Measurements from ENCODE around the gene IARS2. TPM values are rescaled to one million over a fixed set of nuclear protein-coding genes. Genes with fewer than 3 reads are reported as not detected.
A peak's percentile ranks its signal among the peaks of the same experiment; 100 is the strongest.
"Not testable (repeated sequence)": the region's sequence is repeated elsewhere in the genome, so short reads cannot be mapped to it uniquely, and the experiment has no call there.

IARS2 gene
- total and polyA plus RNA-seq, 5 experiments from 2014 or later: 44.5 to 70.3 (median 51.7) TPM

DNA sequence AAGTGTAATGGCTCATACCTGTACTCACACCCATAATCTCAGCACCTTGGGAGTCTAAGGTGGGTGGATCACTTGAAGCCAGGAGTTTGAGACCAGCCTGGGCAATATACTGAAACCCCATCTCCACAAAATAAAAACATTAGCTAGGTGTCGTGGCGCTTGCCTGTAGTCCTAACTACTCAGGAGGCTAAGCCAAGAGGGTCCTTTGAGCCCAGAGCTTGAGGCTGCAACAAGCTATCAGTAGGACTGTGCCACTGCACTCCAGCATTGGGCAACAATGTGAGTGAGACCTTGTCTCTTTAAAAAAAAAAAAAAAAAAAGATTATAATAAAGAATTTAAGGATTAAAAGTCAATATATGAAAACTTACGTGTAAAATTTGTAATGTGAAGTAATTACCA is 16.0 kb upstream of the IARS2 start:
- no peak for ATAC-seq
- Mint-ChIP-seq H3K36me3 (peaks cover 0 to 55% (median 19%) of the 10 kb centered on the region in 3 donors), H3K27me3 (no peaks in the 10 kb centered on the region), H3K4me3 (no peak overlapping the region), H3K27ac (no peak overlapping the region), H3K4me1 (peaks cover 0 to 2% (median 0%) of the 10 kb centered on the region in 4 donors), H3K9me3 (no peaks in the 10 kb centered on the region)
- POLR2A ChIA-PET: interaction anchor here (0.7 kb wide), 1 partner anchor 9 kb away, joined by 7 read pairs; no protein-coding TSS in a partner anchor
- DNase-seq: no peak

DNA sequence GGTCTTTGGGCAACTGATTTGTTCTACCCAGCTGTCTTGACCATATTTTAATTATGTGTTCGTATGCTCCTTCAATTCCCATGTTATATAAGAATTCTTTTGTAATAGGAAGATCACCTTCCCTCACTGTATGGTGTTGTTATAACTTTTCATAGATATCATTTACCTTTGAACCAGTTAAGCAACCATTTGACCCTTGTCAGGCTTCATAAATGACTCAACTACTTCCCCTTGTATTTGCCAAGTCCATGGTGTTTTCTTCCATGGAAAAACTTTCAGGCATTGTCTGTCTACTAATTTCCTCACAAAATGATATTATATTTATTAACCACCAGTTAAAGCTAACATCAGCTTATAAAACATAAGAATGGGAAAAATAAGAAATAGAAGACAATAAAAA is 9.5 kb upstream of the IARS2 start:
- DNase-seq: no peak
- H3K4me3 Mint-ChIP-seq: no peak overlapping the region
- POLR2A ChIA-PET: no interaction called here
- no peaks in the 10 kb centered on the region for H3K9me3 Mint-ChIP-seq
- peaks cover 0 to 21% (median 12%) of the 10 kb centered on the region in 3 donors for H3K36me3 Mint-ChIP-seq
- no peaks in the 10 kb centered on the region for H3K27me3 Mint-ChIP-seq
- no peak overlapping the region for H3K27ac Mint-ChIP-seq
- H3K4me1 Mint-ChIP-seq: peaks cover under 1 to 21% (median 16%) of the 10 kb centered on the region in 4 donors
- ATAC-seq: no peak

DNA sequence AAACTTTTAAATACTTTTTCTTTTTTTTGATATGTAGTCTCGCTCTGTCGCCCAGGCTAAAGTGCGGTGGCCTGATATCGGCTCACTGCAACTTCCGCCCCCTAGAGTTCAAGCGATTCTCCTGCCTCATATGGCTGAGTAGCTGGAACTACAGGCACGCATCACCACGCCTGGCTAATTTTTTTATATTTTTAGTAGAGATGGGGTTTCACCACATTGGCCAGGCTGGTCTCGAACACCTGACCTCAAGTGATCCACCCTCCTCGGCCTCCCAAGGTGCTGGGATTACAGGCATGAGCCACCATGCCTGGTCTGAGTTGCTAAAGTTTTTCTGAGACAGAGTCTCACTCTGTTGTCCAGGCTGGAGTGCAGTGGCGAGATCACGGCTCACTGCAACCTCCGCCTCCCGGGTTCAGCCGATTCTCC is 7.7 kb upstream of the IARS2 start:
- ATAC-seq, H3K9me3 Mint-ChIP-seq, DNase-seq, H3K27ac Mint-ChIP-seq, H3K4me3 Mint-ChIP-seq, POLR2A ChIA-PET, H3K27me3 Mint-ChIP-seq: not testable (repeated sequence)
- H3K36me3 Mint-ChIP-seq: peaks cover 0 to 17% (median 7%) of the 10 kb centered on the region in 3 donors
- H3K4me1 Mint-ChIP-seq: peaks cover 3 to 30% (median 24%) of the 10 kb centered on the region in 4 donors

DNA sequence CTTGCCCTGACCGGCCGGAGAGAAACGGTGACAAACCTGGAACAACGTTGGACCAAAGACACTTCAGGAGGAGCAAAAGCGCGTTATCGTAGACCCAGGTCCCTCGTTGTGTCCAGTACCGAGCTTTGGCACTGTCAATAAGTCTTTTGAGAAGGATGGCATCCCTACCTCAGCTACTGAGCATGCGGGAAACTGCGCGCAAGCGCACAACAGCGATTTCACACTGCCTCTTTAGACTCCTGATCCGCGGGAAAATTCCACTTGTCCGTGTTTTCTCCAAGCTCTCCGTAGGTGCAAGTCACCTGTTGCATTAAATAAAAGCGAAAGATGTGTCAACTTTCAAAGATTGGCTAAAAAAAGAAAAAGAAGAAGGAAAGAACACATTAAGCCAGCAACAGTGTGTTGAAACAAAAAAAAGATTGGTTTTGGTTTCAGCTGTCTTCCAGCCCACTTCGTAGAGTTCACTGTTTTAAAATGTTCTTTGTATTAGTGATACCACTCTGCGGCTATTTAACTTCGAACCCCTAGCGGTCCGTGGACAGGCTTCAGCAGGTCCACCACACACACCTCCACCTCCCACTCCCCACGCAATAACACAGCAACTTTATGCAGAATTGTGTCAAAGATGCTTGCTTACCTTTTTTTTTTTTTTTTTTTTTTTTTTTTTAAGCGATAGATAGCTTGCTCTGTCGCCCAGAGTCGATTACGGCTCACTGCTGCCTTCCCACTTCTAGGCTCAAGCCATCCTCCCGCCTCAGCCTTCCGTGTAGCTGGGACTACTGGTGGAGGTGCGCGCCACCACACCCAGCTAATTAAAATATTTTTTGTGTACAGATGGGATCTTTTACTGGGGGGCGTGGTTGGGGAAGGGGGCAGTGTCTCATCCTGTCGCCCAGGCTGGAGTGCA is 4.0 kb upstream of the IARS2 start, which contains the start of gene BPNT1:
BPNT1 (minus strand) TSS at position 139 of the 907 bp plus-strand sequence. CDS start 9,942 bp downstream, outside the sequence.
- Mint-ChIP-seq H3K4me1 (peaks cover 3 to 43% (median 29%) of the 10 kb centered on the region in 4 donors), H3K27me3 (peaks cover 0 to 2% (median 0%) of the 10 kb centered on the region in 5 donors), H3K9me3 (no peaks in the 10 kb centered on the region), H3K27ac (peak within 1 kb of the TSS; percentile 72 to 97 (median 94)), H3K4me3 (peak within 1 kb of the TSS; percentile 88 to 99 (median 98)), H3K36me3 (peaks cover 0 to 2% (median 0%) of the 10 kb centered on the region in 3 donors)
- ATAC-seq (peak; percentile 72), DNase-seq (peak; percentile 92 to 100 (median 98))
- POLR2A ChIA-PET: interaction anchor here (0.5 to 2.0 kb wide), 7 partner anchors 13 to 182 kb away, joined by 3 to 13 read pairs (median 4); partner anchors contain the start of genes EPRS1 and RAB3GAP2

DNA sequence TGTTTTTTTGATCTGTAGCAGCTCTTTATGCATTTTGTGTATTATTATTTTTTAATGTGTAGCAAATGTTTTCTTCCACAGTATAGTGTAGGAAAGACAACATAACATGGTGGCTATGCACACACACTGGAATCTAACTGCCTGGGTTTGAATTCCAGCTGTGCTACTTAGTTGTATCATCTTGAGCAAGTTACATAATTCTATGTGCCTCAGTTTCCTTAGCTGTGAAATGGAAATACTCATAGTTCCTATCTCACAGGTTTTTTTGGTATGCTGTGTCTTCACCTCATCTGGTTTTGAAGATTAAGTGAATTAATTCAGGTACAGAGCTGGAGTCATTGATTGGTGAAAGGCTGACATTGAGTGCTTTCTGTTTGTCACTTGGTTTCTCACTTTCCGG is 1.2 kb upstream of the IARS2 start:
- Mint-ChIP-seq H3K4me3 (peak overlapping the region in 3 of 10 donors; percentile 9 to 59 (median 57)), H3K27me3 (peaks cover 0 to 2% (median 0%) of the 10 kb centered on the region in 5 donors), H3K27ac (peak overlapping the region in 2 of 10 donors; percentile 2 to 71), H3K36me3 (peaks cover 0 to 20% (median 2%) of the 10 kb centered on the region in 3 donors), H3K9me3 (no peaks in the 10 kb centered on the region), H3K4me1 (peaks cover 7 to 45% (median 35%) of the 10 kb centered on the region in 4 donors)
- POLR2A ChIA-PET: interaction anchor here (2.7 kb wide), 1 partner anchor 46 kb away, joined by 13 read pairs; the partner anchor contains the start of gene EPRS1
- ATAC-seq (no peak), DNase-seq (no peak)

DNA sequence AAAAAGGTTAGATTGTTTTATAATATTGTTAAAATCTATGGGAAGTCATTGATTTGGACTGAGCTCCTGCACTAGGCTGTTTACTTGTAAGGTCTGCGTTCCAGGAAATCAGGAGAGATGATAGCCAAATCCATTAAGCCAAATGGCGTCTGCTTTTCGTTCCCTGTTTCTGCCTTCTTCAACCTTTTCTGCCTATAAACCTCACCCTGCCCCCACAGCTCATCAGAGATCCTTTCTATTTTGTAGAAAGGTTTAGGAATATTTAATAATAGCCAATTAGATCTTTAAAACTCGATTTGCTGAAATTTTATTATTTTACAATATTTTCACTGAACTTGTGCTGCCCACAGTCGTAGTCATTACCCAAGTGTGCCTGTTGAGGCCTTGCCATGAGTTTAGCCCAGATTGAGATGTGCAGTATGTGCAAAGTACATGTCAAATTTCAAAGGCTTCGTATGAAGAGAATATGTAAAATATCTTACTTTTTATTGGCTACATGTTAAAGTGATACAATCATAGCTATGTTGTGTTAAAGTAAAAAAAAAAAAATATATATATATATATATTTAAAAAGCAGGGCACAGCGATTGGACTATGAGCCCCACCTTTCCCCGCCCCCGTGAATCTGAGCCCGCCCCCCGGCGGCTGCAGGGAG is 444 bp upstream of the IARS2 start:
- peak overlapping the region; percentile 31 to 86 (median 53) for H3K4me3 Mint-ChIP-seq
- ATAC-seq: no peak
- peak in 1 of 10 donors; percentile 94 for DNase-seq
- peaks cover 0 to 2% (median 0%) of the 10 kb centered on the region in 5 donors for H3K27me3 Mint-ChIP-seq
- POLR2A ChIA-PET: interaction anchor here (1.1 to 2.7 kb wide), 2 partner anchors 10 to 46 kb away, joined by 3 to 13 read pairs; partner anchors contain the start of gene EPRS1
- peak overlapping the region in 9 of 10 donors; percentile 17 to 76 (median 56) for H3K27ac Mint-ChIP-seq
- peaks cover 0 to 27% (median 7%) of the 10 kb centered on the region in 3 donors for H3K36me3 Mint-ChIP-seq
- no peaks in the 10 kb centered on the region for H3K9me3 Mint-ChIP-seq
- peaks cover 11 to 49% (median 39%) of the 10 kb centered on the region in 4 donors for H3K4me1 Mint-ChIP-seq

DNA sequence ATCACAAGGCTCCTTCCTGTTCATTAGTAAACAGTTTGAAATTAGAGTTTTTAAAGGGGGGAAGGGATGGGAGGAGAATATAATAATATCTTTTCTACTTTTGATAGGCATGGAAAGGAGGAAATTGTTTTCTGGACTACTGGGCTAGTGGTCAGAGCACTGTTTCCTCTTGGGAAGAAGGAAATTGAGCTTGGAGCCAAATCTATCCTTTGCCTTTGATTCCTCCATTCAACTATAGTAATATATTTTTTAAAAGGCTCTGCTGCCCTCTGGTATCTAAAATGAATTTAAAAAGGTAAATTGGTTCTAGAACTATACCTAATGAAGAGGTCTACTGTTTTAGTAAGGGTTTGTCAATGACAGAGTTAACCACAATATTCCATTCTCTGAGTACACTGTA is 5.9 kb downstream of the IARS2 start:
- no peaks in the 10 kb centered on the region for H3K9me3 Mint-ChIP-seq

DNA sequence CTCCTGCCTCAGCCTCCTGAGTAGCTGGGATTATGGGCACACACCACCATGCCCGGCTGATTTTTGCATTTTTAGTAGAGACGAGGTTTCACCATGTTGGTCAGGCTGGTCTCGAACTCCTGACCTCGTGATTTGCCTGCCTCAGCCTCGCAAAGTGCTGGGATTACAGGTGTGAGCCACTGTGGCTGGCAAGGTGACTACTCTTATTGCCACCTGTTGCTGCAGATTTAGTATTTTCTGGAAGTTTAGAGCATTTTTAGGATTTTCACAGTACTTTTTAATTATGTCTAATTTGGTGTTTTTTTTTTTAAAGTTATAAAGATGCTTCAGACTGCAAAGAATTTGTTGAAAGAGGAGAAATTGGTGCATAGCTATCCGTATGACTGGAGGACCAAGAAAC is 16.5 kb downstream of the IARS2 start:
- H3K4me3 Mint-ChIP-seq, DNase-seq, H3K27ac Mint-ChIP-seq, H3K9me3 Mint-ChIP-seq, H3K27me3 Mint-ChIP-seq, POLR2A ChIA-PET, H3K4me1 Mint-ChIP-seq, ATAC-seq: not testable (repeated sequence)
- H3K36me3 Mint-ChIP-seq: peaks cover 10 to 87% (median 24%) of the 10 kb centered on the region in 3 donors

More for the DNA sequence above, 5.9 kb downstream of the IARS2 start:
- DNase-seq (no peak), ATAC-seq (no peak)
- Mint-ChIP-seq H3K36me3 (peaks cover 0 to 78% (median 13%) of the 10 kb centered on the region in 3 donors), H3K4me1 (peaks cover 9 to 28% (median 19%) of the 10 kb centered on the region in 4 donors), H3K27me3 (no peaks in the 10 kb centered on the region), H3K4me3 (no peak overlapping the region), H3K27ac (peak overlapping the region in 2 of 10 donors; percentile 16 to 24)
- POLR2A ChIA-PET: no interaction called here

DNA sequence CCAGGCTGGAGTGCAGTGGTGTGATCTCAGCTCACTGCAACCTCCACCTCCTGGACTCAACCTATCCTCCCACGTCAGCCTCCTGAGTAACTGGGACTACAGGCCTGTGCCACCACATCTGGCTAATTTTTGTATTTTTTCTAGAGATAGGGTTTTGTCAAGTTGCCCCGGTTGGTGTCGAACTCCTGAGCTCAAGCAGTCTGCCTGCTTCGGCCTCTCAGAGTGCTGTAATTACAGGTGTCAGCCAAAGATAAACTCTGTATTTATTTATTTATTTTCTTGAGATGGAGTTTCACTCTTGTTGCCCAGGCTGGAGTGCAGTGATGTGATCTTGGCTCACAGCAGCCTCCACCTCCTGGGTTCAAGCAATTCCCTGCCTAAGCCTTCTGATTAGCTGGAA is 18.7 kb downstream of the IARS2 start:
- not testable (repeated sequence) for ATAC-seq, H3K27ac Mint-ChIP-seq, H3K27me3 Mint-ChIP-seq, H3K4me1 Mint-ChIP-seq, DNase-seq, H3K4me3 Mint-ChIP-seq, H3K9me3 Mint-ChIP-seq
- peaks cover 10 to 86% (median 27%) of the 10 kb centered on the region in 3 donors for H3K36me3 Mint-ChIP-seq
- POLR2A ChIA-PET: interaction anchor here (0.6 kb wide), 2 partner anchors 665 to 1824 kb away, joined by 5 to 6 read pairs; no protein-coding TSS in a partner anchor

DNA sequence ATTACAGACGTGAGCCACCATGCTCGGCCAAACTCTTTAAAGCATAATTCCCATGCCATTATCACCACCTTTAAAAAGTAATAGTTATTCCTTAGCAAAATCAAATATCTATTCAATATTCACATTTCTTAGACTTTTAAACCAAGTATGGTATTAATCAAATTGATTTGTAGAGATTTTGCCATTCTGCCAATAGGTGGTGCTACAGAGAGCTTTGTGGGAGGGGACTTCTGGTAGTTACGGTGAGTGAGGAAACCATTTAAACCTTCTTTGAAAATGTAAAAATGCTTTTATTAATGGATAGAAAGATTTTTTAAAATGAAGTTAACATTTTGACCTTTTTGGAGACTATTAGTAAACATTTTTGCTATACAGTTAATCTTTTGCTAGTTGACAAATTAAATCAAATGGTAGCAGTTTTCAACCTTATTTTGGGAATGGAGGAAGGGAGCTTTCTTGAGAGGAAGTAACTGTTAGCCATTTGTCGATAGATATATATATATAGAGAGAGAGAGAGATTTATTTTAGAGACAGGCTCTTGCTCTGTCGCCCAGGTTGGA is 19.3 kb downstream of the IARS2 start:
- H3K4me3 Mint-ChIP-seq: peak overlapping the region in 6 of 10 donors; percentile 0 to 42 (median 18)
- POLR2A ChIA-PET: interaction anchor here (0.5 to 0.6 kb wide), 2 partner anchors 23 to 665 kb away, joined by 4 to 6 read pairs; no protein-coding TSS in a partner anchor
- DNase-seq: peak in 6 of 10 donors; percentile 16 to 51 (median 30)
- peak in 1 of 2 donors; percentile 72 for ATAC-seq
- no peaks in the 10 kb centered on the region for H3K9me3 Mint-ChIP-seq
- peaks cover 4 to 8% (median 7%) of the 10 kb centered on the region in 4 donors for H3K4me1 Mint-ChIP-seq
- peaks cover 10 to 85% (median 25%) of the 10 kb centered on the region in 3 donors for H3K36me3 Mint-ChIP-seq
- no peaks in the 10 kb centered on the region for H3K27me3 Mint-ChIP-seq
- H3K27ac Mint-ChIP-seq: peak overlapping the region in 1 of 10 donors; percentile 38

DNA sequence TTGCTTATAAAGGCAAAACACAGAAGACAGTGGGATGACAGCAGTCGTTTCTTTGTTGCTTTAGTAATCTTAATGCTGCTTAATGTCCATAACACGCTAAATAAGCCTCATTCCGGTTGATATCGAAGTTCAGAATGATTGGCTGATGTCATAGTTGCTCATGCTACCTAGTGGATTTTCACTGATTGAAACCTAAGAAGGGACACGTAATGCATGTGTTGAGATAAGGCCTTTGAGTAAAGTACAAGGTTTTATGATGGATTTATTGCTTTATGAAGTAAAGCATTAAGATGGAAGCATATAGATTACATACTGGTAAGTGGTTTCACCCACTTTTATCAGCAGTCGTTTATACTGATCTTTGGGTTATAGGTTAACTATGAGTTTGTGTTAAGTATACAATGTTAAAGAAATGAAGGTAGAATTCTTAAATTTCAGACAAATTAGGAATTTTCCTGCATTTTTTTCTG is 25.1 kb downstream of the IARS2 start:
- no peak for ATAC-seq
- no peaks in the 10 kb centered on the region for H3K9me3 Mint-ChIP-seq
- POLR2A ChIA-PET: no interaction called here
- H3K36me3 Mint-ChIP-seq: peaks cover 2 to 61% (median 13%) of the 10 kb centered on the region in 3 donors
- no peak for DNase-seq
- no peaks in the 10 kb centered on the region for H3K27me3 Mint-ChIP-seq
- no peak overlapping the region for H3K27ac Mint-ChIP-seq
- no peak overlapping the region for H3K4me3 Mint-ChIP-seq
- peaks cover under 1 to 5% (median 1%) of the 10 kb centered on the region in 4 donors for H3K4me1 Mint-ChIP-seq

All from naive thymus-derived CD8-positive, alpha-beta T cell (primary cell).